ENCODE results near the gene MS4A2.
"Not testable (repeated sequence)": the region's sequence is repeated elsewhere in the genome, so short reads cannot be mapped to it uniquely, and the experiment has no call there.

Gene MS4A2

DNA sequence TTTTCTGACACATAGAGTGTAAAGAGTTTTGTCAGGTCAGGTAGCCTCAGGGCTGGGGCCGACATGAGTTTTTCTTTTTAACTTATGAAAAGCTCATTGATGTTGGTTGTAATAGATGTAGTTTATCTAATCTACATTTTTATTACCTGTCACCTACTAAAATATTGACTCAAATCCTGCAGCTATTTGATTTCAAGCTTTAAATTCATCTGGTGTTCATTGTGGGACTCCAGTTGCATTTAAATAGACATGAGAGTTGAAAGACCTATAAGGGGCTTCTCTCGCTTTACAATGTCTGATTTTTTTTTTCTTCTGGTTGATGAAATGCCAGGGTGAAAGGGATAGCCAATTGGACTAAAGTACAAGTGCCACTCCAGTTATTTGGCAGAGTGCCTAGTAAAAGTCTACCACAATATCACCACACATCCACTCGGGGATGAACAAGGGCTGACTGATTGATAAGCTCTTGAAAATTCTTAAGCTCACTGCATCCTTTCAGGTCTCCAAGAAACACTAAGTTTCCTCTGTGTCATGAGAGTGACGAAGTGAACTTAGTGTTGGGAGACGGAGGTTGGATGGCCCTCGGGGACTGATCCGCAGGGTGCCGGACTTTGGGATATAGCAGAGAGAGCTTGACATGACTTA is 16.1 kb downstream of the MS4A2 start:
- DNase-seq: not testable (repeated sequence)

DNA sequence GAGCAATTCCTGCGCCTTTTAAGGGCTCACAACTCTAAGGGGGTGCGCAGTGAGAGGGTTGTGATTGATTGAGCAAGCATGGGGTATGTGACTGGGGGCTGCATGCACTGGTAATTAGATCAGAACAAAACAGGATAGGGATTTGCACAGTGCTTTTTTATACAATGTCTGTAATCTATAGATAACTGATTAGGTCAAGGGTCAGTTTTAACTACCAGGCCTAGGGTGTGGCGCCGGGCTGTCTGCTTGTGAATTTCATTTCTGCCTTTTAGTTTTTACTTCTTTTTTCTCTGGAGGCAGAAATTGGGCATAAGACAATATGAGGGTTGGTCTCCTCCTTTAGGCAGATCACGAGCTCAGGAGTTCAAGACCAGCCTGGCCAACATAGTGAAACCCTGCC is 20.2 kb downstream of the MS4A2 start:
- not testable (repeated sequence) for DNase-seq

DNA sequence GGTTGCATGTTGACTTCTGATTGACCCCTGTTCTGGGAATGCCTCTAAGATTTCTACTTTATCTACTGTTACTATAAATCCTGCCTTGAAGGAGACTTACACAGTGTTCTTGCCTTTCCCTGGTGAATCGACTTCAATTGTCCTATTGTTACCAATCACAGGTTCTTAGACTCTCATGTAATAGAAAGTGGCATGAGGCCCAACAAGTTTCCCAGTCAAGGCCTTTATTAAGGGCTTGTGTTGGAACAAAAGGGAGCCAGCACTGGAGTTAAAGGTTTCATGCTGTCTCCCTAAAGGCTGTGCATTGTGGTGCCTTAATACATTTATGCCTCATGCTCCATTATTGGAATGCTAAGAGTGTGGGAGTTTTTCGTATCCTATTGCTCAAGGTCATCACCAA is 23.3 kb downstream of the MS4A2 start:
- no peak for DNase-seq

DNA sequence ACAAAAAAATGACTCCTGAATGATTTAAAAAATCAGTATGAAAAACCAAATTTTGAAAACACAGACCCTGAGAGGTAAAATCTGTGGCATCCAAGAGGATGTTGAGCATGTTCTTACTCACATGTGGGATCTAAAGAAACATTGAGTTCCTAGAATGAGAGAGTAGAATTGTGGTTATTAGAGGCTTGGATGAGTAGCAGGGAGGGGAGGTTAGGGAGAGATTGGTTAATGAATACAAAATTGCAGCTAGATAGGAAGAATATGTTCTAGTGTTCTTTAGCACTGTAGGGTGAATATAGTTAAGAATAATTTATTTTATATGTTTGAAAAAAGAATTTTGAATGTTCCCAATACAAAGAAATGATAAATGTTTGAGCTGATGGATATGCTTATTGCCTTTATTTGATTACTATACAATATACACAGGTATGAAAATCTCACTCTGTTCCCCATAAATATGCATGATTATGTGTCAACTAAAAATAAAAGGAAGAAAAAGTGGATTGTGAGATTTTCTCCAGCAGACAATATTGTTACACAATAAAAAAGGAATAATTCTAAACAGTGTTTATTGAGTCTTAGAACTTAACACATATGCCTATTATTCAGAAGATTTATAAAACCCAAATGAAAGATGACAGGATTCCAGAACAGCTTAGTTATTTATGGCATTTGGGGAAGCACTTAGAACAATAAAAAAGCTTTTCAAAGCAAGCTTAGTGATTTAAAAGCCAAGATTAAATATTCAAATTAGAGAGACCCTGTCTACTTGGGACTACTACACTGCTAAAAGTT is 28.7 kb downstream of the MS4A2 start:
- no peak for DNase-seq

DNA sequence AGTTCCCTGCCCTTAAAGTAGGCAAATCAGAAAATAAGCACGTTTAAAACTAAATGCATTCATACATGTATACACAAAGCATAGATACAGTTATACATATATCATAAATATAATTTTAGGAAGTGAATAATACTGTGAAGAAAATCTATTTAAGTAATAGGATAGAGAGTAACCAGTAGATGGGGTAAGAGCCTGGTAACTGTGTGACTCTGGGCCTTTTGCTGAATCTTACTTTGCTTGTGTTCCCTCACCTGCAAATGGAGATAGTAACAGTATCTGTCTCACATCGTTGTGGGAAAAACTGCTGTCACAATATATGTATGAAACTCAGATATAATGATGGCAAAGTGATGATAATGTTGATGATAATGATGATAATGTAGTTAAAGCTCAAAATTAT is 29.9 kb downstream of the MS4A2 start:
- no peak for DNase-seq

DNA sequence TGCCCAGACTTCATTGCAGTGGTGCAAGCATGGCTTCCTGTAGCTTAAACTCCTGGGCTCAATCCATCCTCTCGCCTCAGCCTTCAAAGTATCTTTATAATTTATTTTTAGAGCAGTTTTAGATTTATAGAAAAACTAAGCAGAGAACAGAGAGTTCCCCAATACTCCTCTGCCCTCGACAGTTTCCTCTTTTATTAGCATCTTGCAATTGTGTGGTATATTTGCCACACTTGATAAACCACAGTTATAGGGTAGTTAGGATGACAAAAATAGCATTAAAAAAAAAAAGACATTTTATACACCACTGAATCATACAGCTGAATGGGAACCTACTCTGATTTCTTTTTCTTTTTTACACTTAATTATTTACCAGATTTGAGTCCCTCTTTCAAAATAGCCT is 31.2 kb downstream of the MS4A2 start:
- no peak for DNase-seq

DNA sequence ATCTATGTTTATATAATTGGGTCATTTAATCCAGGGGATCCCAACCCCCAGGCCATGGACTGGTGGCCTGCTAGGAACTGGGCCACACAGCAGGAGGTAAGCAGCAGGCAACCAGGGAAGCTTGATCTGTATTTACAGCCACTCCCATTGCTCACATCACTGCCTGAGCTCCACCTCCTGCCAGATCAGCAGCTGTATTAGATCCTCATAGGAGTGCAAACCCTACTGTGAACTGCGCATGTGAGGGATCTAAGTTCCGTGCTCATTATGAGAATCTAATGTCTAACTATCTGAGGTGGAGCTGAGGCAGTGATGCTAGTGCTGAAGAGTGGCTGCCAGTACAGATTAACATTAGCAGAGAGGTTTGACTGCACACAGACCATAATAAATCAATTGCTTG is 32.8 kb downstream of the MS4A2 start:
- no peak for DNase-seq

DNA sequence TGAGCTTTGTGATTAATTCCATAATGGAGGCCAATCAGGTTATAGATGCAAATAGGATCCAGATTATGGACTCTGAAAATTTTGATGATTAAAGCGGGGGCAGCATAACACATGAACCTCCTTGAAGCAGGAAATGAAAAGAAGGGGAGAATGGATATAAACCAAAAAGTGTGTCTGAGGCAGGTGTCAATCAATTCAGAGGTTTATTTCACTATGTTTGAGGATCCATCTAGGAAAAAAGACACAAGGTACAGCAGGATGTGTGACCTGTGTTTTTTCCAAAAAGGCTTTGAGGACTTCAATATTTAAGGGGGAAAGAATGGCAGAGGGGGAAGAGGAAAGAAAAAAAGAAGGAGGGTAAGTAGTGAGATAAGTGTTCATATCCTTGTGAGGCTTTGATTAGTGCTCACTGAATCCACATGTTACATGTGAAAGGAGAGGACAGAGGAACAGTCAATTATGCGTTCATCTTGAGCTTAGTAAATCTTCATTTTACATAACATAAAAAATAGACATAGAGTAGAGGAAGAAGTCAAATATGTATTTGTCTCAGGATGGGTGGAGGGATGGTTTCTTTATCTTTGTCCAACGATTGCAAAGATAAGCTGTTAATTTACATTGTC is 34.1 kb downstream of the MS4A2 start:
- DNase-seq: no peak

DNA sequence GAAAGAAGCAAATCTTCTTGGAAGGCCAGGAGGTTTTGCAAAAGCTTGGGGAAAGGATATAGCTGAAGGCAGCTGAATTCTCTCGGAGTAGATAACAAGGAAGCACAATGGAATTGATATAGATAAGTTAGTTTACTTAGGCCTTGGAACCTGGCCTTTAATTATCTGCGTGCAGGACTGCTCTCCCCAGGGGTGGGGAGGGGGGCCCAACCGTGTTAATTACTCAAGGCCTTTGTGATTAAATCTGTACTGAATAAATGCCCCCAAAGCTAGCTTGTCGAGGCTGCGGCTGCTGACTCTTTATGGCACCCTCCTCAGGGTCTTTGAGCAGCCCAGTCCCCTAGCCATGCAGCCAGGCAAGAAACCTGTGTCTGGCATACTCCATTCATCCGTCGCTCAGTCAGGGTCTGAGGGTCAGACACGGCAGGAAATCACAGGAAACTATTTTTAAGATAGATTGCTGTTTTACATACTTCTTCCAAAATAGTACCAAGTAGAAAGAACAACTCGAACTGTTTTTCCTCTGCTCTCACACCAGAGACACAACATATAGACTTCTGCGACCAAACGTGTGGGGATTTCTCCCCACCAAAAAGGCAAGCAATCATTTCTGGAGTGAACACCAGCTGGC is 36.5 kb downstream of the MS4A2 start:
- no peak for DNase-seq

DNA sequence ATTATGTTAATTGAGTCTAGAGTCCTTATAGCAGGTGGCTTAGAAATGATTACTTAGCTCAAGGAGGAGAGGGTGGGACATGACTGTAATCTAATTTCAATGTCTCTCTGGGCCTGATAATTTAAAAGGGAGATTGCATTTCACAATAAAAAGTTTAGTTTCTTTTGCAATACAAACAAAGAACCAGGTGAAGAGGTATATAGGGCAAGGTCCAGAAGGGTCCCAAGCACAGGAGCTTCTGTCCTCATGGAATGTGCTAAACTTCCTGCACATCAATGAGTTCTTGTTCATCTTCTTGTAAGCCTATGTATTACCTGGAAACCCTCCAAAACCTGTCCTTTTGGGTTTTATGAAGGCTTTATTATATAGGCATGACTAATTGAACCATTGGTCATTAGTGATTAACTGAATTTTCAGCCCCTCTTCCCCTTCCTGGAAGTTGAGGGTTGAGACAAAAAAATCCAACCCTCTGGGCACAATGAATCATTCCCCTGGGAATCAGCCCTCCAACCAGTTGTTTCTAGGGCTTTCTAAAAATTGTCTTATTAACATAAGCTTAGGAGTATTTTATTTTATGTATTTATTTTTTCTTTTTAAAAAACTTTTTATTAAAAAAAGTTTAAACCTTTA is 37.6 kb downstream of the MS4A2 start:
- no peak for DNase-seq

DNA sequence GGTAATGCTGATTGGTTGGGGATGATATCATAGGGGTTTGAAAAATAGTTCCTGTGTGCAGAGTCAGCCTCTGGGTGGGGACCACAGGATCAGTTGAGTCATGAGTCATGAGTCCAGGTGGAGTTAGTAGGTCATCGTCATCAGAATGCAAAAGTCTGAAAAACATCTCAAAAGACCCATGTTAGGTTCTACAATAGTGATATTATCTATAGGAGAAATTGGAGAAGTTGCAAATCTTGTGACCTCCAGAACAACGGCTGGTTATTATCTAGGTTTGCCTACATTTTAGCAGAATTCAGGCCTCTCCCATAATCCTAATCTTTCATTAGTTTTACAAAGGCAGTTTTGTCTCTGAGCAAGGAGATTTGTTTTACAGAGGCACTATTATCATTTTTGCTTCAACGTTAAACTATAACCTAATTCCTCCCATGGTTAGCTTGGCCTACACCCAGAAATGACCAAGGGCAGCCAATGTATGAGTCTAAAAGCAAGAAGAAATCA is 38.9 kb downstream of the MS4A2 start:
- no peak for DNase-seq

DNA sequence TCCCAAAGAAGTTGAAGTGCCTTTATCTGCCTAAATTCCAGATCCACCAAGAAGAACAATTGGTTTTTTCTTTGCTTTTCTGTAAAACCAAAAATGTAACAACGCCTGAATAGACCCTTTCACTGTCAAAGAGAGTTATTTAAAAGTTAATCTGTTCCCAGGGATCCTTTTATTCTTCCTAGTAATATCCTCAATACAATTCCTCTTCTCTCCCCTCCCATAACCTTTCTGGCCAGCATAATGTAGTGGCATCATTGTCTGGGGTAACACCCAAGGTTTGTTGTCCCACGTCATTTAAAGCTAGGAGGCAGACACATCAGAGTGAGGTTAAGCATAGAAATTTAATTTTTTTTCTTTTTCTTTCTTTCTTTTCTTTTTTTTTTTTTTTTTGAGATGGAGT is 39.9 kb downstream of the MS4A2 start:
- no peak for DNase-seq

DNA sequence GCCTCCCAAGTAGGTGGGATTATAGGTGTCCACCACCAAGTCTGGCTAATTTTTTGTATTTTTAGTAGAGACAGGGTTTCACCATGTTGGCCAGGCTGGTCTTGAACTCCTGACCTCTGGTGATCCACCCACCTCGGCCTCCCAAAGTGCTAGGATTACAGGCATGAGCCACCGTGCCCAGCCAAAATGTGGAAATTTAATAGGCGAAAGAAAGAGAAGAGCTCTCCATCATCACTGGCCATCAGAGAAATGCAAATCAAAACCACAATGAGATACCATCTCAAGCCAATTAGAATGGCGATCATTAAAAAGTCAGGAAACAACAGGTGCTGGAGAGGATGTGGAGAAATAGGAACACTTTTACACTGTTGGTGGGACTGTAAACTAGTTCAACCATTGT is 40.4 kb downstream of the MS4A2 start:
- DNase-seq: not testable (repeated sequence)

DNA sequence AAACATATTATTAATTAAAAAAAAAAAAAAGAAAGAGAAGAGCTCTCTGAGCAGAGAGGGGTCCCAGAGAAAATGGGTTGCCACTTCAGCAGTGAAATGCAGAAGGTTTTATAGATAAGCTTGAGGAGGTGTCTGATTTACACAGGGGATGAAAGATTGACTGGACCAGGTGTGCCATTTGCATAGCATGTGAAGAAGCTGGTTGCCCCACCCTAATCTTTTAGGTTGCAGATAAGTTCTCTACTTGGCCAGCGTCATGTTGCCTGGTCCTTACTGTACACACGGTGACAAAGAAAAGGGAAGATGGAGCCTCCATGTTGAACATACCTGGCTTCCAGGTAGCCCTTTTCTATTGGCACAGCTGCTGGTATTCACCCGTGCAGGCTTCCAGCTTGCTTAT is 41.4 kb downstream of the MS4A2 start:
- DNase-seq: no peak

DNA sequence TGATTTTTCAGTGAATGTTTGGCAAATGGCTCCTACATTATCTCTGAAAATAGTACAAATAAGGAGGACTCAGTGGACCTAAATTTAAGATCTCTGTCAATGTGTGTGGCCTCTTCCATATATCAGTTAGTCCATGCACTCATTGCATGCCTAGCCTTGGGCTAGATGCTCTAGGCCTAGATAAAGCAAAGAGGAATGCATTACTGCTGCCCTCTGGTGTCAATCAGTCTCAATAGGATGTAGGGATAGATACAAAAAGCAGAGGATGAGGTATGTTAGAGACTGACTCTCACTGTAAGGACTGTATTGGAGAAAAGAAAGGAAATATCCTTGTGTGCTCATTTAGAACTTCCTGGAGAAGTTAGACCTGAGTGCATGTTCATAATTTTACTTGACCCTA is 42.0 kb downstream of the MS4A2 start:
- DNase-seq: no peak

DNA sequence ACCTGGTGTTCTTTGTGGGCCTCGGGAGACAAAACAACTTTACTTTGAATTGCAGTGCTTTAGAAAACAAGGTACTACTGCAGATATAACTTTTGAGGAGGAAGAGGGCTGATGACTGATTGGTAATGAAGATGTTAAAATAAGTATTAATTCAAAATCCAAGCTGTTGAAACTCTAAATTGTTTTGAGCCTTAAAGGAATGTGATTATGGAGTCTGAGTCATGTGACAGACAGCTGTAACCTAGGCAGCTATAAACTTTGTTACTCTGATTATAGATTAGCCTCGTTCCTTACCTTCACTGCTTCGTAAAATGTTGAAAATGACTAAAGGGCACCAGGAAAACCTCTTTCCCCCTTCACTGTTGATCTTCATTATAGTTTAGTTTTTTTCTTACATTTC is 43.4 kb downstream of the MS4A2 start:
- DNase-seq: no peak

DNA sequence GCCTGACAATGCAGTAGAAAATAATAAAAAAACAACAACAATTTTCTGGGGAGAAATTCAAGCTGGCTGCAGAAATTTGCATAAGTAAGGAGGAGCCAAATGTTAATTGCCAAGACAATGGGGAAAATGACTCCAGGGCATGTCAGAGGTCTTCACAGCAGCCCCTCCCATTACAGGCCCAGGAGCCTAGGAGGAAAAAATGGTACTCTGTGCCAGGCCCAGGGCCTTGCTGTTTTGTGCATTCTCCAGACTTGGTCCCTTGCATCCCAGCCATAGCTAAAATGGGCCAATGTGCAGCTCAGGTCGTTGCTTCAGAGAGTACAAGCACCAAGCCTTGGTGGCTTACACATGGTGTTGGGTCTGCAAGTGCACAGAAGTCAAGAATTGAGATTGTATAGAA is 45.5 kb downstream of the MS4A2 start:
- no peak for DNase-seq

DNA sequence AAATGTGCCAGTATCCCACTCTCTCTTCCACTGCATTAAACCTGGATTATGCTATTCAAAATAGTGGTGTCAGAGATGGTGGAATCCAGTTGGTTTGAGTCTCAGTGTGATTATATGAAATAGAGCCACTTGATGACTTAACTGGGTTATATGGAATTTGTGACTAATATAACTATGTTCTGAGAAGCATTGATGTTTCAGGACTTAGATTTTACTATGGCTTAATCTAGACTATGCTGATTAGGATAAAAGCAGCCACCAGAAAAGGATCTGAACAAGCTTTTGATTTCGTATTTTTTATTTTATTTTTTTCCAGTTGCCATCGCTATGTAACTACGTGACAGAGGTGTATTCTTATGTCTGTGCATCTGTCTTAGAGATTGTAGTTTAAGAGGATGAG is 55.3 kb downstream of the MS4A2 start:
- no peak for DNase-seq

DNA sequence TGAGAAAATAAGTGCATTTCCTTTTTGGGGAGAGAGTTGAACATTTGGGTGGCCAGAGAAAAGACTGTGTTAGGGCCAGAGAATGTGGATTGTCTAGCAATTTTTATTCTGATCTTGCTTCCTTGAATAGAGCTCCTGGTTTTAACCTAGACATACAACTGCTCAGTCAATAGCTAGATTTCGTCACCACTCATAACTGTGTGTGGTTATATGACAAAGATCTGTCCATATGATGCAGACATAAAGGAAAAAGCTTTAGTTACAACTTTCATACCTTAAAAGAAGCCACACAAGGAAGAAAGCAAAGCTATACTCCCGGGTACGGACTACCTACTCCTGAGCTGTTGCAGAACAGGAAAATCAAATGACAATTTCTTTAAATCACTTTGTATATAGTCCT is 57.2 kb downstream of the MS4A2 start:
- no peak for DNase-seq
